ENCODE data around the gene LNPEP.

DNA sequence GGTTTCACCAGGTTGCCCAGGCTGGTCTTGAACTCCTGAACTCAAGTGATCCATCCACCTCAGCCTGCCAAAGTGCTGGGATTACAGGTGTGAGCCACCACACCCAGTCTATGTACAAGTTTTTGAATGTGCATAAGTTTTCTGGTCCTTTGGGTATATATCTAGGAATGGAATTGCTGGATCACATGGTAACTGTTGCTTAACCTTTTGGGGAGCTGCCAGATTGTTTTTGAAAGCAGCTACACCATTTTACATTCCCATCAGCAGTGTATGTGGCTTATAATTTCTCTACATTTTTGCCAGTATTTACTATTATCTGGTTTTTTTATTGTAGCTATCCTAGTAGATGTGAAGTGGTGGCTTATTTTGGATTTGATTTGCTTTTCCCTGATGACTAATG, 8.9 kb upstream of the LNPEP start:
- TF ChIP-seq, protein P1, sequence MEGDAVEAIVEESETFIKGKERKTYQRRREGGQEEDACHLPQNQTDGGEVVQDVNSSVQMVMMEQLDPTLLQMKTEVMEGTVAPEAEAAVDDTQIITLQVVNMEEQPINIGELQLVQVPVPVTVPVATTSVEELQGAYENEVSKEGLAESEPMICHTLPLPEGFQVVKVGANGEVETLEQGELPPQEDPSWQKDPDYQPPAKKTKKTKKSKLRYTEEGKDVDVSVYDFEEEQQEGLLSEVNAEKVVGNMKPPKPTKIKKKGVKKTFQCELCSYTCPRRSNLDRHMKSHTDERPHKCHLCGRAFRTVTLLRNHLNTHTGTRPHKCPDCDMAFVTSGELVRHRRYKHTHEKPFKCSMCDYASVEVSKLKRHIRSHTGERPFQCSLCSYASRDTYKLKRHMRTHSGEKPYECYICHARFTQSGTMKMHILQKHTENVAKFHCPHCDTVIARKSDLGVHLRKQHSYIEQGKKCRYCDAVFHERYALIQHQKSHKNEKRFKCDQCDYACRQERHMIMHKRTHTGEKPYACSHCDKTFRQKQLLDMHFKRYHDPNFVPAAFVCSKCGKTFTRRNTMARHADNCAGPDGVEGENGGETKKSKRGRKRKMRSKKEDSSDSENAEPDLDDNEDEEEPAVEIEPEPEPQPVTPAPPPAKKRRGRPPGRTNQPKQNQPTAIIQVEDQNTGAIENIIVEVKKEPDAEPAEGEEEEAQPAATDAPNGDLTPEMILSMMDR (conservative IDR thresholded peaks at IDR 0.05): no peak
- no peak for TF ChIP-seq EZH2 (IDR thresholded peaks at IDR 0.05; ENCODE audit: low read depth)
